Measurements from ENCODE around the gene PGPEP1. TPM values are rescaled to one million over a fixed set of nuclear protein-coding genes. Genes with fewer than 3 reads are reported as not detected.

PGPEP1 gene
- total RNA-seq, 1 donor from 2014 or later: 36.1 TPM

DNA sequence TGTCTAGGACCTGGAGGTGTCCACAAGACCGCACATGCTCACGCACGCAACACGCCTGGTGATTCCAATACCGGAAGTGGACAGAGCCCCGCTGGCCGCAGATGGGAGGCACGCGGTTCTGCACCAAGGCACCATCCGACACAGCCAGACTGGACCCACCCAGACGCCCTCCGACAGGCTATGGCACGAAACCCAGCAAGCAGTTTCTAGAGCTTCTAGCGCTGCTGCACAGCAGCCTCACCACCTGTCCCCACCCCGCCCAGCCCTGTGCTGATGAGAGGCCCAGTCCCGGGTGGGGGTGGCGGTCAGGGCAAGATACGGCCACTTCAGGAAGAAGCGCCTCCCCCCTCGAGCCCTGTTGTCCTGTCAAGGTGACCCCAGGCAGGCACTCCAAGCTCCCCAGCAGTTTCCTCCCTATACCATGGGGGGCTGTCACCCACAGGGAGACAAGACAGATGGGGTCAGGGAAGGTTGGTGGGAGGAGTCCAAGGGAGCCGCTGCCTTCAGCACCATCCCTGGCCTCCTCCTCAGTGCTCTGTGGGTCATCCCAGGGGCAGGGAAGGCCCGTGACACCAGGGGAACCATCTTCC, 28.8 kb upstream of the PGPEP1 start:
- H3K4me1 Mint-ChIP-seq (ENCODE audit: unreplicated experiment): peaks cover 13% of the 10 kb centered on the region
- no peak overlapping the region for H3K27ac Mint-ChIP-seq (ENCODE audit: unreplicated experiment)
- peaks cover 9% of the 10 kb centered on the region for H3K36me3 Mint-ChIP-seq (ENCODE audit: unreplicated experiment)
- no peaks in the 10 kb centered on the region for H3K9me3 Mint-ChIP-seq (ENCODE audit: unreplicated experiment)
- no peak overlapping the region for H3K4me3 Mint-ChIP-seq (ENCODE audit: unreplicated experiment)
- TF ChIP-seq, protein P1, sequence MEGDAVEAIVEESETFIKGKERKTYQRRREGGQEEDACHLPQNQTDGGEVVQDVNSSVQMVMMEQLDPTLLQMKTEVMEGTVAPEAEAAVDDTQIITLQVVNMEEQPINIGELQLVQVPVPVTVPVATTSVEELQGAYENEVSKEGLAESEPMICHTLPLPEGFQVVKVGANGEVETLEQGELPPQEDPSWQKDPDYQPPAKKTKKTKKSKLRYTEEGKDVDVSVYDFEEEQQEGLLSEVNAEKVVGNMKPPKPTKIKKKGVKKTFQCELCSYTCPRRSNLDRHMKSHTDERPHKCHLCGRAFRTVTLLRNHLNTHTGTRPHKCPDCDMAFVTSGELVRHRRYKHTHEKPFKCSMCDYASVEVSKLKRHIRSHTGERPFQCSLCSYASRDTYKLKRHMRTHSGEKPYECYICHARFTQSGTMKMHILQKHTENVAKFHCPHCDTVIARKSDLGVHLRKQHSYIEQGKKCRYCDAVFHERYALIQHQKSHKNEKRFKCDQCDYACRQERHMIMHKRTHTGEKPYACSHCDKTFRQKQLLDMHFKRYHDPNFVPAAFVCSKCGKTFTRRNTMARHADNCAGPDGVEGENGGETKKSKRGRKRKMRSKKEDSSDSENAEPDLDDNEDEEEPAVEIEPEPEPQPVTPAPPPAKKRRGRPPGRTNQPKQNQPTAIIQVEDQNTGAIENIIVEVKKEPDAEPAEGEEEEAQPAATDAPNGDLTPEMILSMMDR (IDR thresholded peaks at IDR 0.05): no peak
- no peak for DNase-seq (ENCODE audit: extremely low spot score, unreplicated experiment)
- H3K27me3 Mint-ChIP-seq (ENCODE audit: unreplicated experiment): no peaks in the 10 kb centered on the region

DNA sequence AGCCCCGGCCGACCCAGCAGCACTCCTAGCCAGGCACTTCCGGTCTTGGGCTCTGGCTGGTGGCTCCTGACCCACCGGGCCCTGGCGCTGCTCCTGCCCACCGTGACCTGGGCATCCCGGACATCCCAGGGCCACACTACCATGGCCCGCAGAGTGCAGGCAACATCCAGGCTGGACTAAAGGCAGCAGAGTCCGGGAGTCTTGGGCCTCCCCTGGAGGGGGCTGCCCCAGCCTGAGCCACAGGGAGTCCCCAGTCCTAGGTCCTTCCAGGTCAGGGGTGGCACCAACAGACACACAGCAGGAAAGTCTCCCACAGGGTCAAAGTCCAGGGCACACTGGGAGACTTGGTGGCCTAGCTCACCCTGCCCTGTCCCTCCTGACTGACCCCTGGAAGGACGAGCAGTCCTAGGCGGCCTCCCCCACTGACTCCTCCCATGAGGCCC, 28.3 kb upstream of the PGPEP1 start:
- TF ChIP-seq, protein P1 (IDR thresholded peaks at IDR 0.05): no peak
- H3K9me3 Mint-ChIP-seq (ENCODE audit: unreplicated experiment): no peaks in the 10 kb centered on the region
- no peaks in the 10 kb centered on the region for H3K27me3 Mint-ChIP-seq (ENCODE audit: unreplicated experiment)
- H3K4me1 Mint-ChIP-seq (ENCODE audit: unreplicated experiment): peaks cover 8% of the 10 kb centered on the region
- no peak overlapping the region for H3K27ac Mint-ChIP-seq (ENCODE audit: unreplicated experiment)
- H3K36me3 Mint-ChIP-seq (ENCODE audit: unreplicated experiment): peaks cover 7% of the 10 kb centered on the region
- no peak for DNase-seq (ENCODE audit: extremely low spot score, unreplicated experiment)
- H3K4me3 Mint-ChIP-seq (ENCODE audit: unreplicated experiment): no peak overlapping the region

DNA sequence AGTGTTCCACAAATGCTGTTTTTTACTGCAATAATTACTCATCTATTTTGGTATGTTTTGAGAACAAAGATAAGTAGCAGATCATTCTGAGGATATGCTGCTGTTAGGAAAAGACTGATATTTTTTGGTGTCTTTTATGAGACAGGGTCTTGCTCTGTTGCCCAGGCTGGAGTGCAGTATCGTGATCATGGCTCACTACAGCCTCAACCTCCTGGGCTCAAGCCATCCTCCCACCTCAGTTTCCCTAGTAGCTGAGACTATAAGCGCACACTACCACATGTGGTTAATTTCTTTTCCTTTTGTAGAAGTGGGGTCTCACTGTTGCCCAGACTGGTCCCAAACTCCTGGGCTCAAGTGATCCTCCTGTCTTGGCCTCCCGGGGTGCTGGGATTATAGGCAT, 27.0 kb upstream of the PGPEP1 start:
- Mint-ChIP-seq H3K36me3 (ENCODE audit: unreplicated experiment) (peaks cover 5% of the 10 kb centered on the region), H3K27me3 (ENCODE audit: unreplicated experiment) (no peaks in the 10 kb centered on the region), H3K27ac (ENCODE audit: unreplicated experiment) (no peak overlapping the region), H3K9me3 (ENCODE audit: unreplicated experiment) (no peaks in the 10 kb centered on the region), H3K4me3 (ENCODE audit: unreplicated experiment) (no peak overlapping the region), H3K4me1 (ENCODE audit: unreplicated experiment) (peaks cover 2% of the 10 kb centered on the region)
- no peak for DNase-seq (ENCODE audit: extremely low spot score, unreplicated experiment)
- TF ChIP-seq, protein P1 (IDR thresholded peaks at IDR 0.05): no peak

DNA sequence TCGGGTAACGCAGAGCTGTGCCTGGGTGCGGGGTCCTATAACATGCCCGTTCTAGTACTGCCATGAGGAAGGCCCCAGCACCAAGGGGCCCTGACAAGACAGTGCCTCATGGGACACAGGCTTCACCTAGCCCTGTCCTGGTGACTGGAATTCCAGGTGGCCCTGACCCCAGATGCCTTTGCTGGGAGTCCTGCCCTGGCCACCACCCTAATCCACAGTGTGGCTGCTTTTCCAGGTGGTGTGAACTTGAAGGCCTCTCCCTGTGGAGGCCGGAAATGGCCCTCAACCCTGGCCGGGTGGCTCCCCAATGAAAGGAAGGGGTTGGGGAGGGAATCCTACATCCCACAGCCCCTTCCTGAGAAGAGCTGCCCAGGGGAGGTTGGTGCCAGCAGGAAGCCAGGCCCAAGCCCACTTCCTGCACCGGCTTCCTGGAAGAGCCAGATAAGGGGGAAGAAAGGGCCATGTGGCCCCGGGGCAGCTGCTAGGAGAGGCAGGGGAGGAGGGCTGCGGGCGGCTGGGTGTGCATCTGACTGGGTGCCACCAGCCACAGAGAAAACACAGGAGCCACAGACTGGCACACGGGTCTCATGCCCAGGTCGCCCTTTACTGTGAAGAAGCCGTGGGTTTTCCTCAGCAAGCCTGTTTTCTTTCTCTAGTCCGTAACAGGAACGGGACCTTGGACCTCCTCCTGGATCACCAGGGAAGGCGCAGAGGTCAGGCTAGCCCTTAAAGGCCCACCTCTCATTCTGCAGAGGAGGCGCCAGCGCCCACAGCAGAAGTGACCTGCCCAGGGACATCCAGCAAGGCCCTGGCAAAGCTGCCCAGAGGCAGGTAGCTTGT, 22.2 kb upstream of the PGPEP1 start:
- Mint-ChIP-seq H3K27ac (ENCODE audit: unreplicated experiment) (no peak overlapping the region), H3K9me3 (ENCODE audit: unreplicated experiment) (no peaks in the 10 kb centered on the region), H3K4me1 (ENCODE audit: unreplicated experiment) (peaks cover 18% of the 10 kb centered on the region), H3K4me3 (ENCODE audit: unreplicated experiment) (no peak overlapping the region), H3K36me3 (ENCODE audit: unreplicated experiment) (peaks cover 5% of the 10 kb centered on the region), H3K27me3 (ENCODE audit: unreplicated experiment) (no peaks in the 10 kb centered on the region)
- DNase-seq (ENCODE audit: extremely low spot score, unreplicated experiment): no peak
- TF ChIP-seq, protein P1 (IDR thresholded peaks at IDR 0.05): no peak

DNA sequence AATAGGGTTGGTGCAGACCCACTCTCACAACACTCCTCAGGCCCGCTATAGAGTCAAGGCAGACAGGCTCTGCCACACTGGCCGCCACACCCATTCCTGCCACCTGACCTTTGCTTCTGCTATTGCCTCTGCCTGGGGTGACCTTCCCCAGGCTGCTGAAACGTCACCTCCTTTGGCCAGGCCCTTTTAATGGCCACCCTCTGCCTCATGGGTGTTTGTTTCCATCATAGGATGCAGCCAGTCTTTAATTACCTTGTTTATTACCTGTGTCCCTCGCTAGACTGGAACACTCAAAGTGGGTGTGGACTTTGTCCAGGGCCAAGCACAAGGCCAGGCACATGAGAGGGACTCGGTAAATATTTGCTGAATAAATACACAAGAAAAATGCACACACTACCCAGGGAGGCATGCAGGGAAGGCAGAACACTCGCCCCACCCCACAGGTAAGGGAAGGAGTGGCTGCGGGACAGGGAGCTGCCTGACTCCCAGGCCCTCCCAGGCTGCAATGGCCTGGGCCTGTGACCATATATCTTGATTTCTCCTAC, 20.7 kb upstream of the PGPEP1 start:
- Mint-ChIP-seq H3K27me3 (ENCODE audit: unreplicated experiment) (no peaks in the 10 kb centered on the region), H3K36me3 (ENCODE audit: unreplicated experiment) (peaks cover 2% of the 10 kb centered on the region), H3K4me1 (ENCODE audit: unreplicated experiment) (peaks cover 27% of the 10 kb centered on the region), H3K9me3 (ENCODE audit: unreplicated experiment) (no peaks in the 10 kb centered on the region), H3K4me3 (ENCODE audit: unreplicated experiment) (no peak overlapping the region), H3K27ac (ENCODE audit: unreplicated experiment) (no peak overlapping the region)
- no peak for DNase-seq (ENCODE audit: extremely low spot score, unreplicated experiment)
- TF ChIP-seq, protein P1 (IDR thresholded peaks at IDR 0.05): no peak
